ENCODE measurements around the gene IRF5. TPM values are rescaled to one million over a fixed set of nuclear protein-coding genes. Genes with fewer than 3 reads are reported as not detected.
A peak's percentile ranks its signal among the peaks of the same experiment; 100 is the strongest.

The IRF5 gene
- total RNA-seq, 1 donor, result under 0.01 TPM

GRCh38 chr7:128961030-128961659 is 23.4 kb downstream of the IRF5 start:
- Histone ChIP-seq H3K9me3 (ENCODE audit: low read depth, low read length) (no peaks in the 10 kb centered on the region), H2AFZ (ENCODE audit: low read length) (no peak overlapping the region), H3K27me3 (ENCODE audit: insufficient read depth, low read length) (no peaks in the 10 kb centered on the region), H3K79me2 (ENCODE audit: insufficient read depth, low read length) (no peaks in the 10 kb centered on the region), H3K36me3 (ENCODE audit: insufficient read depth, low read length) (peaks cover 47% of the 10 kb centered on the region), H3K4me1 (ENCODE audit: insufficient read depth, low read length) (peaks cover 12% of the 10 kb centered on the region), H3K4me2 (ENCODE audit: insufficient read depth, low read length) (no peak overlapping the region), H3K4me3 (ENCODE audit: insufficient read depth, low read length) (no peak overlapping the region), H4K20me1 (ENCODE audit: insufficient read depth, low read length) (peaks cover 7% of the 10 kb centered on the region), H3K27ac (ENCODE audit: low read depth, low read length) (no peak overlapping the region)
- no peak for DNase-seq (ENCODE audit: insufficient read length, low spot score, missing footprints)
- TF ChIP-seq CTCF (IDR thresholded peaks at IDR 0.05; ENCODE audit: extremely low read depth, low read depth, low read length), result no peak

GRCh38 chr7:128962899-128963298 is 25.2 kb downstream of the IRF5 start:
- no peaks in the 10 kb centered on the region for H3K27me3 ChIP-seq (ENCODE audit: insufficient read depth, low read length)
- no peak for TF ChIP-seq CTCF (IDR thresholded peaks at IDR 0.05; ENCODE audit: extremely low read depth, low read depth, low read length)
- peaks cover 48% of the 10 kb centered on the region for H3K36me3 ChIP-seq (ENCODE audit: insufficient read depth, low read length)
- DNase-seq (ENCODE audit: insufficient read length, low spot score, missing footprints), result no peak
- no peak overlapping the region for H3K4me3 ChIP-seq (ENCODE audit: insufficient read depth, low read length)
- no peaks in the 10 kb centered on the region for H3K9me3 ChIP-seq (ENCODE audit: low read depth, low read length)
- H3K4me1 ChIP-seq (ENCODE audit: insufficient read depth, low read length), result peaks cover 12% of the 10 kb centered on the region
- H3K4me2 ChIP-seq (ENCODE audit: insufficient read depth, low read length), result no peak overlapping the region
- H3K79me2 ChIP-seq (ENCODE audit: insufficient read depth, low read length), result no peaks in the 10 kb centered on the region
- peak overlapping the region; percentile 5 for H3K27ac ChIP-seq (ENCODE audit: low read depth, low read length)
- H2AFZ ChIP-seq (ENCODE audit: low read length), result no peak overlapping the region
- H4K20me1 ChIP-seq (ENCODE audit: insufficient read depth, low read length), result peaks cover 7% of the 10 kb centered on the region

- TF ChIP-seq CTCF (IDR thresholded peaks at IDR 0.05; ENCODE audit: extremely low read depth, low read depth, low read length), result no peak
- Histone ChIP-seq H3K4me3 (ENCODE audit: insufficient read depth, low read length) (no peak overlapping the region), H3K79me2 (ENCODE audit: insufficient read depth, low read length) (no peaks in the 10 kb centered on the region), H3K9me3 (ENCODE audit: low read depth, low read length) (no peaks in the 10 kb centered on the region), H3K36me3 (ENCODE audit: insufficient read depth, low read length) (peaks cover 51% of the 10 kb centered on the region), H4K20me1 (ENCODE audit: insufficient read depth, low read length) (peaks cover 7% of the 10 kb centered on the region), H3K27me3 (ENCODE audit: insufficient read depth, low read length) (no peaks in the 10 kb centered on the region), H2AFZ (ENCODE audit: low read length) (no peak overlapping the region), H3K4me2 (ENCODE audit: insufficient read depth, low read length) (no peak overlapping the region), H3K27ac (ENCODE audit: low read depth, low read length) (peak overlapping the region; percentile 5), H3K4me1 (ENCODE audit: insufficient read depth, low read length) (peaks cover 12% of the 10 kb centered on the region)
- peak; percentile 79 for DNase-seq (ENCODE audit: insufficient read length, low spot score, missing footprints)
Measured at GRCh38 chr7:128963327-128963757, 25.6 kb downstream of the IRF5 start.

GRCh38 chr7:128968624-128969023 is 30.9 kb downstream of the IRF5 start:
- no peak for TF ChIP-seq CTCF (IDR thresholded peaks at IDR 0.05; ENCODE audit: extremely low read depth, low read depth, low read length)
- Histone ChIP-seq H3K27ac (ENCODE audit: low read depth, low read length) (no peak overlapping the region), H3K27me3 (ENCODE audit: insufficient read depth, low read length) (no peaks in the 10 kb centered on the region), H2AFZ (ENCODE audit: low read length) (no peak overlapping the region), H4K20me1 (ENCODE audit: insufficient read depth, low read length) (no peaks in the 10 kb centered on the region), H3K36me3 (ENCODE audit: insufficient read depth, low read length) (peaks cover 83% of the 10 kb centered on the region), H3K79me2 (ENCODE audit: insufficient read depth, low read length) (no peaks in the 10 kb centered on the region), H3K4me2 (ENCODE audit: insufficient read depth, low read length) (no peak overlapping the region), H3K4me3 (ENCODE audit: insufficient read depth, low read length) (no peak overlapping the region), H3K9me3 (ENCODE audit: low read depth, low read length) (no peaks in the 10 kb centered on the region), H3K4me1 (ENCODE audit: insufficient read depth, low read length) (peaks cover 3% of the 10 kb centered on the region)
- no peak for DNase-seq (ENCODE audit: insufficient read length, low spot score, missing footprints)
